ENCODE data around the gene SV2A.
A peak's percentile ranks its signal among the peaks of the same experiment; 100 is the strongest.
"Not testable (repeated sequence)": the region's sequence is repeated elsewhere in the genome, so short reads cannot be mapped to it uniquely, and the experiment has no call there.

SV2A gene

DNA sequence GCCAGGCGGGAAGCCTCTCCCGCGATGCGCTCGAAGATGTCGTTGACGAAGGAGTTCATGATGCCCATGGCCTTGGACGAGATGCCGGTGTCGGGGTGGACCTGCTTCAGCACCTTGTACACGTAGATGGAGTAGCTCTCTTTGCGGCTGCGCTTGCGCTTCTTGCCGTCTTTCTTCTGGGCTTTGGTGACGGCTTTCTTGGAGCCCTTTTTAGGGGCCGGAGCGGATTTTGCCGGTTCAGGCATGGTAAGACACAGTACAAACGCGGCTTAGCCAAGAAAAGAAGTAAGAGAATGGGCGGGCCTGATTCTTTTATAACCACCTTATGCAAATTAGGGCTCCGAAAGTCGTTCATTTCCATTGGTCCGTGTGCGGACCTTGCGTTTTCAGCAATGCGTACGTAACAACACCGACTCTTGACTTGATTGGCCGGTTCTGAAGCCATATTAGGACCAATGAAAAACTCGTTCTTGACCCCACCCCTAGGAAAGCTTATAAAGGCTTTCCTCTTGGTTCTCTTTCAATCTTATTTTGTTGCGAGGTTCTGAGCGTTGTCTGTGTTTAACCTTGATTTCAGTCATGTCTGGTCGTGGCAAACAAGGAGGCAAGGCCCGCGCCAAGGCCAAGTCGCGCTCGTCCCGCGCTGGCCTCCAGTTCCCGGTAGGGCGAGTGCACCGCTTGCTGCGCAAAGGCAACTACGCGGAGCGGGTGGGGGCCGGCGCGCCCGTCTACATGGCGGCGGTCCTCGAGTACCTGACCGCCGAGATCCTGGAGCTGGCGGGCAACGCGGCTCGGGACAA, 31.0 kb downstream of the SV2A start:
- DNase-seq (ENCODE audit: low read depth) = peak; percentile 63

DNA sequence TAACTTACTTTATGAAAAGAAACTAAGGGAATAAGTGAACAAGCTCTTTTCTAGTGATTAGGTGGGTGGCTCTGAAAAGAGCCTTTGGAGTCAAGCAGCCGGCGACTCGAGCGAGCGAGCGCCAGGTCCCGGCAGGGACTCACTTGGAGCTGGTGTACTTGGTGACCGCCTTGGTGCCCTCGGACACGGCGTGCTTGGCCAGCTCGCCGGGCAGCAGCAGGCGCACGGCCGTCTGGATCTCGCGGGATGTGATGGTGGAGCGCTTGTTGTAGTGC, 31.6 kb downstream of the SV2A start:
- DNase-seq (ENCODE audit: low read depth) = not testable (repeated sequence)

DNA sequence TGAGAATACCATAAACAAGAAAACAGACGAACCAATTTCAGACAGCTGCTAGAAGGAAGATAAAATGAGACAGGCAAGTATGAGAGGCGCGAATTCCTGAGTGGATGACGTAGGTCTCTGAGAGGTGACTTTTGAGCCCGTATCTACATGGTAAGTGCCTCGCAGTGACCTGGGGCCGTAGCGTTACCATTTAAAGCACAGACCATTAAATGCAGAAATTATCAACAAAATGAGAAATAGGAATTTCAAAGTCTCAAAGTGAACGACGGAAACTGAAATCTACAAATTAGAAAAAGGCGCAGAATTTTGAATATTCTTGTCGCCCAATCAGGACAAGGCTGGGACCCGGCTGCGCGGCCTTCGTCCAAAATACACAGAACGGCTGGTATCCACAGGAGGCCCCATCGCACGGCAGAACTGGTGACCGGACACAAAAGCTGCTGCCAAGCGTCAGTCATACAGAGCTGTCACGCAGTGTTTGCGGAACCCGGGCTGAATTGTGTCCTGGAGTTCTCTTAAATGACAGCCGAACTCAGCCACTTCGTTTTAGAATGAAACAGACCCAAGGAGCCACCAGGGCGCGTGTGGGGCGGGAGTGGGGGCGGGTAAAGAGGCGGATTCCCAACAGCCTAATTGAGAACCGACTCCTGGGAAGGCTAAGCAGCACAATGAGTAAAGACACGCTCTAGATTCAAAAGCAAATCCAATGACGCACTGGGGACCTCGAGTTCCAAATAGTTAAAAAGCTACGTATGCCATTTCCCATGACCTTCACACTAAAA, 32.1 kb downstream of the SV2A start:
- DNase-seq (ENCODE audit: low read depth) = no peak

DNA sequence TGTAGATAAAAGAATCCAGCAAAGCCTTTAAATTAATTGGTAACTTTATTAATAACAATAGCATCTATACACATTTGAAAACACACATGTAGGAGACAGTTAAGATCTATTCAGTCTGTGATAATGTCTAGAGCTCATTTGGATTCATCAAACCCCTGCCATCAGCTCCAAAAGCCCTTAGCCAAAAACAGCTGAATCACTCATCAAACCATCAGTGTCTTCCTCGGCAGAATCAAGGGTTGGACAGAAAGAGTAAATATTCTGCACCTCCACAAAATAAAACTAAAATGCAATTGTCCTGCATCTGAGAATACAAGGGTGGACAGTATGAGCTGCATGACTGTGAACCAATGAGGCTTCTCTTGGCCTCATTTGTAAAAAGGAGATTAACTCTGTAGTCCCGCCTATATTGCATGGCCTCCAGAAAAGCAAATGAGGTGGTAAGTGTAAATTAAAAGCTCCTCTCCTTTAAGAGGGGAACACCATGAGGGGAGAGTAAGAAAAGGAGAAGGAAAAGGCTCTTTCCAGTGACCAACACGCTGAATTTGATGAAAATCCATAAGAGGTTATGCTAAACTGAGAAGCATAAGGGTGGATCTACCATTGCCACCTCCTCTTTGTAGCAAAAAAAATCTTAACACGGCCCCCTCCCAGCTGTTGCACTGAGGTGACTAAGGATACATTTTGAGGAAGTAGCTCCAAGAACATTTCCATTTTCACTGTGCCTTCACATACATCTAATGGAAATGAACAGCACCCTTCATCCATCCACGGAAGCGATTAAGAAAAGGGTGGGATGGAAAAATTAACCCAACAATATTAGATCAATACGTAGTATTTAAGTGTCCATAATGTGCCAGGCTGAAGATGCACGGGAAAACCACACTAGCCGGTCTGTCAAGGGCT, 33.0 kb downstream of the SV2A start:
- no peak for DNase-seq (ENCODE audit: low read depth)

DNA sequence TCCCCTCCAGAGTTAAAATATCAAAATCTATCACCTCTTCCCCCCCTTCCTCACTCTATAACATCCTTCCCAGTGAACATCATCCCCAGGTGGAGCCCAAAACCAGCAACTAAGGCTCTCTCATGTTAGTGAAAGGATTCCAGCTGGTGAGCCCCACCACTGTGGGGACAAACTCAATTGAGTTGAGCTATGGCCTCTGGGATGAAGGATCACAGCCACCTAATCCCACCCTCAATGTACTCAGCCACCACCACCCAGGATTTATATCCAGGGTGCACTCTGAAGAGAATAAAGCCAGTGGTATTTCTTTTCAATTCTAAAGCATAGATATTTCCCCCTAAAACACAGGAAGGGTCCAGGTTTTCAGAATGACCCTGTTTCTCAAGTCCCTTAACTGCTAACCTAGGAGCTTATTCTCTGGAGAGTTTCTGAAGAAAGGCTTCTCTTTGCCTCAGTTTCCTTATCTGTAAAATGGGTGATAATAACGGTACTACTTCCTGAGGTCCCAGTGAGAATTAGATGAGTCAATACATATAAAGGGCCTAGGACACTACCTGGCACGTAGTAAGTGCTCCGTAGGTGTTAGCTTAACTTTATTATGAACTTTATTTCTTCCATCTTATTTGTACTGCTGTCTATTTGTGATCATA, 33.9 kb downstream of the SV2A start:
- DNase-seq (ENCODE audit: low read depth) = no peak

DNA sequence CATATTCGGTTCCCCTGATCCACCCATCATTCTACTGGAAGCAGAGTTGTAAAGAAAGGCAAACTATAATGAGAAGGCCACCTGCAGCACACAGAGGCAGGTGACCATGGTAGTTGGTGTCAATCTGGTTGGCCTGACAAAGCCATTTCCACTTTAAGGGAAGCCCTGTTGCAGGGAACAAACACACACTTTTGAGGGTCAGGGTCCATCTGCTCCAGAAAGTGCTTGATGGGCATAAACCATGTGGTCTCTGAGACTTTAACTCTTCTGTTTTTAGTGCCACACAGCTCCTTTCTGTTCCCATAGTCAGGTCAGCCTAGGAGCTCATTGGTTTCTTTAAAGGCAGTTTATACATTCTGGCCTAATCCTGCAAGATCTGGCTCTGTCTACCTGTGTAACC, 35.8 kb downstream of the SV2A start:
- DNase-seq (ENCODE audit: low read depth) = no peak

DNA sequence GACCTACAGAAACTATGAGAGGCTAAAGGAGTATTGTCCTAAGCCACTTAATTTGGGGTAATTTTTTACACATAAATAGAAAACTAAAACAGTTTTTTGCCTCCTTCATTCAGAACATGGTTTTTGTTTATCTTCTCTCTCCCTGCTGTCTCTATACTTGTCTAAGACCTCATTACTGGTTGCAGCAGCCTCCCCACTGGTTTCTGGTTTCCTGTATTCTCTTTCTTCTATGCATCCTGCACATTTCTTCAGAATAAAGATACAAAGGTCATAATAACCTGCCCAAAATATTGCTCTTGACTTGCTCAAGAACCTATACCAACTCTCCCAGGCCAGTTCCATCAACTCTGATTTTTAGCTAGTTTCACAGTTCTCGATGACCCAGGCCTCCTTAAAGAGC, 38.1 kb downstream of the SV2A start:
- DNase-seq (ENCODE audit: low read depth) = no peak

DNA sequence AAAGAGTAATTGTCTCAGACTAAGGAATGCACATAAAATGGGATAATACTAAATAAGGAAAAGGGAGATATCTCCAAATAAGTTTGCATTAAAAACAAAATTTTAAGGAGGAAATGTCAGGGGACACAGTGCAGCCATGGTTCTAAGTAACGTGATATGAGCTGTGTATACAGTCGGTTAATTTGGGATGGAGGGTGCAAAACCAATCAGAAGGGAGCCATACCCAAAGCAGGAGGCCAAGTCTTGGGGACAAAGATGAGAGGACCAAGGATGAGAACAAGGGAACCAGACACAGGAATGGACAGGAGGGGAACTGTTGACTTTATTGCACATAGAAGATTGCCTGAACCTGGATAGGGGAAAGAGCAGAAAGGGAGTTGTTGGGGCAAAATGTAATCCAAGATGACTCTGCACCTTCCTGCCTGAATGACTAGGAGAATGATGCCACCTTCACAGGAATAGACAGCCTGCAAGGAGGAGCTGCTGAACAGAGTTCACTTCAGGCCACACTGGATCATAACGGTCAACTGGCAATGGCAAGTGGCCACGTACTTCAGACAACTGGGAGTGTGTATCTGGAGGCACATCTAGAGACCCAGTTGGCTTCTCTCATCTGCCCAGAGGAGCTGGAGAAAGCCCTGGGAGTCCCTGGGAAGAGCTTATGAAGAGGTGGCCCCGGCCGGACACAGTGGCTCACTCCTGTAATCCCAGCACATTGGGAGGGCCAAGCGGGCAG, 40.3 kb downstream of the SV2A start:
- no peak for DNase-seq (ENCODE audit: low read depth)

DNA sequence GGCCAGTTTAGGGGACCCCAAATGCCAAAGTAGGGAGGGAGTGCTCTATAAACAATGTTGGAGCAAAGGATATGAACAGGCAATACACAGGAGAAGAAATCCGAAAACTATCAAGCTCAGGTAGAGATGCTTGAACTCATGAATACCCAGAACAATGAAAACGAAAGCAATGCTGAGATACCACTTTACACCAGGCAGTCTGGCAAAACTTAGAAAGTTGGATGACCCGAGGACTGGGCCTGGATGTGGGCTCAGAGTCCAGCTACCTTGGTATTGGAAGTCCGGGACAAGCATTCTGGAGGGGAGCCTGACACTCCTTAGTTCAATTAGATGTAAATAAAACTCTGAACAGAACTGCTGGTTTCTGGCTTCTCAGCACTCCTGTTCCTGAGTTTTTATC, 44.6 kb downstream of the SV2A start:
- not testable (repeated sequence) for DNase-seq (ENCODE audit: low read depth)

DNA sequence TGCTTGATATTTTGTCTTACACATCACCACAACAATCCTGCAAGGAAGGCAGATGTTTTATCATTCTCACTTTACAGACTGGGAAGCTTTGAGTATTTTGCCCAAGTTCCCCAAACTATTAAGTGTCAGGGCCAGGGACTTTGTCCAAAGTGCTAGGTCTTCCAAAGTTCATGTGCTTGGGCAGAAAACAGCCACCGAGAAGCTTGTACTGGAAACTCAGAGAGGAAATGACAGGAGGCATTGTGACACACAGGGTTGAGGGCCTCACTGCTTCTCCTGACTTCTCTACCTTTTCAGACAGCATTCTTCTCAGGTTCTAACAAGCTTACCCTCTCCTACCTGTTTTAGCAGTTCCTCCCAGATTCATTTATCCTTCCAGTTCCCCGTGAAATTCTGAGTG, 50.8 kb downstream of the SV2A start:
- not testable (repeated sequence) for DNase-seq (ENCODE audit: low read depth)

DNA sequence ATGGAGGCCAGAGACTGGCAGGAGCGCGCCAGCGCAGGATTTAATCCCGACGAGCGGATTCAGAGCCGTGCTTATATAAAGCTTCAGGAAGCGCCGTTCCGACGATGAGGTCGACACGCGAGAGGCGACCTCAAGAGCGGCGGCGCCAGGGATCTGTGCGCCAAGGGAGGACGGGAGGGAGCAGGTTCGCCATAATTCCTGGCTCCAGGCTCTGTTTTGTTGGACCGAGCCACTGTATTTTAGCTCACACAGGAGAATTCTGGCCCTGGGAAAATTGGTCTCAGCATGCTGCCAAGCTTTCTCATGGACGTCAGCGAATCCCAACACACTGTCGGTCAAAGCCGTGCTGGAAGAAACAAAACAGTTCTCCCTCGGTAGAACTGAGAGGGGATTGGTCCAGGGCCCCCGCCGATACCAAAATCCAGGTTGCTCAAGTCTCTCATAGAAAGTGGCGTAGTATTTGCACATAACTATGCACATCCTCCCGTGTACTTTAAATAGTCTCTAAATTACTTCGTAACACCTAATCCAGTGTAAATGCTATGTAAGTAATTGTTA, 56.1 kb downstream of the SV2A start:
- not testable (repeated sequence) for DNase-seq (ENCODE audit: low read depth)

DNA sequence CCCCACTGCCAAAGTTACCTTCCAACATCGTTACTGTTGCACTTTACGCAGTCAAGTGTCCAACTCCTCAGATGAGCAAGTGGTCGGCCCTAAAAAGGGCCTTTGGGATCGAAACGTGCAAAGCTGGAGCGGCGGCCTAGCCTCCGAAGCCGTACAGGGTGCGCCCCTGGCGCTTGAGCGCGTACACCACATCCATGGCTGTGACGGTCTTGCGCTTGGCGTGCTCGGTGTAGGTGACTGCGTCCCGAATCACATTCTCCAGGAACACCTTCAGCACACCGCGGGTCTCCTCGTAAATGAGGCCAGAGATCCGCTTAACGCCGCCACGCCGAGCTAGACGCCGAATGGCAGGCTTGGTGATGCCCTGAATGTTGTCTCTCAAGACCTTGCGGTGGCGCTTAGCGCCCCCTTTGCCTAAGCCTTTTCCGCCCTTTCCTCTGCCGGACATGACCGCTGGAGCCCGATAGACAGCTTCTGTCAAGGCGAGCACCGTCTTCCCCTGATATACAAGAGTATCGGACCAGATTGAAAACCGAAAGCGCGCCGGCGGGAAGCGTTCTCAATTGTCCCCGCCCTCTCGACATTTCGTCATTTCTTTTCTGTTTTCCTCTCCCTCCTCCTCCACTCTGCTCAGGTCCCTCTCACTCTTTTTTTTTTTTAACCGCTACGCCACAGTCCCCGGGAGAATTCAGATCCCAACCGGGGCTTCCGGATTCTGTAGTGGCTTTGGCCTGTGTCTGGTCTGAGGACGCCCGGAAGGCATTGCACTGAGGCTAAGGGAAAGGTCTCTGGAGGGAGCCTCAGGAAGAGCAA, 56.8 kb downstream of the SV2A start:
- not testable (repeated sequence) for DNase-seq (ENCODE audit: low read depth)

DNA sequence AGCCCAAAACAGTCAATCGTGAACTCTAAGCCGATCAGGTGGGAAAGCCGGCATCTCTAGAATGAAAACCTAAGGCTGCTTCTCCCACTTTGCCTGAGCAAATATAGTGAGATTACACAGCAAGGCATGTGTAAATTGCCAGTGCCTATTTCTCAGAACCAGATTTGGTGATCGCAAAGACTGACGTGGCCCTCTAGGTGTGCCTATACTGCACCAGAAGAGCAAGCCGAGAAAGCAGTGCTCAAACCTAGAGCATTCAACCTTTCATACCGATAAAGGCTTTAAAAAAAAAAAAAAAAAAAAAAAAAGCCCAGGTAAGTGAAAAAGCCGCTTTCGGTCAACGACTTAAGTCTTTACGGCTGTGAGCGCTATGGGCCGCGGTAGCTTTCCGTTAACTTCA, 57.4 kb downstream of the SV2A start:
- DNase-seq (ENCODE audit: low read depth) = not testable (repeated sequence)

All from stimulated activated CD8-positive, alpha-beta memory T cell treated with anti-CD3 and anti-CD28 coated beads, Interleukin-4, amount 100 ng/mL, for 24 hours (primary cell).